ENCODE data around the gene IGHMBP2.

IGHMBP2 gene

DNA sequence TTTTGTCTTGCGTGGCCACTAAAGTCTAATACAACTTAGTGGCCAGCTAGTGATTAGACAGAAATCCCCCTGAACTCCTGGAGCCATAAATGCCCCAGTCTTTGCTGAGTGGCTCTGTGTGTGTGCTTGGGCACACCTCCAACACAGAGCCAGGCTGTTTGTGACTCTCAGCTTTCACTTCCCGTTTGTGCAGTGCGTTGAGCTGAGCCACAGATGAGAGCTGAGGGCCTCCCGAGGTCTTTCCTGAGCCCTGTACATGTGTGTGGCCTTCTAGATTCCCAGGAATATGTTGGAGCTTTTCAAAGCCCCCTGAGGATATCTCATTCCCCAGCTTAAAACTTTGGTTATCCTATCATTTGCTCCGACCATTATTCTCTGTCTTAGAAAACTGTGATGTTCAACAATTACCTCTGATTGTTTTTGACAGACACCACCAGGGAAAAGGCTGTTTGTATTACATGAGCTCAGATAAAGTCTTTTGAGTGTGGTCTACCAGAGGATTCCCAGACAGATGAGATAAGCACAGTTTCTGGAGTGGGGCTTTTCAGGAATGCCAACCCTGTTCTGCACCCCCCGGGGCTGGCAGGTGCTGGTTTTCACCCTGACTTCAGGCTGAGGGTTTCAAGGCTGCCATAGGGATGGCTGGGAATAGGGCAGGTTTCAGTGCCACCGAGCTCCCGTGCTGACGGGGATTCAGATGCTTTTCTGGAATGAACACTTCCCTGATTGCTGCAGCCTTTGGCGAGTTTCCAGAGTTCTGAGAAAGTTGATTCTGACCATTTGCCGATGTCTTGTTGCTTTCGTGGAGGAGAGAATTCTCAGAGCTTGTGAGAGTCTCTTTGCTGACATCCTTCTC, 23.8 kb downstream of the IGHMBP2 start:
- no peak for DNase-seq (ENCODE audit: low spot score)

DNA sequence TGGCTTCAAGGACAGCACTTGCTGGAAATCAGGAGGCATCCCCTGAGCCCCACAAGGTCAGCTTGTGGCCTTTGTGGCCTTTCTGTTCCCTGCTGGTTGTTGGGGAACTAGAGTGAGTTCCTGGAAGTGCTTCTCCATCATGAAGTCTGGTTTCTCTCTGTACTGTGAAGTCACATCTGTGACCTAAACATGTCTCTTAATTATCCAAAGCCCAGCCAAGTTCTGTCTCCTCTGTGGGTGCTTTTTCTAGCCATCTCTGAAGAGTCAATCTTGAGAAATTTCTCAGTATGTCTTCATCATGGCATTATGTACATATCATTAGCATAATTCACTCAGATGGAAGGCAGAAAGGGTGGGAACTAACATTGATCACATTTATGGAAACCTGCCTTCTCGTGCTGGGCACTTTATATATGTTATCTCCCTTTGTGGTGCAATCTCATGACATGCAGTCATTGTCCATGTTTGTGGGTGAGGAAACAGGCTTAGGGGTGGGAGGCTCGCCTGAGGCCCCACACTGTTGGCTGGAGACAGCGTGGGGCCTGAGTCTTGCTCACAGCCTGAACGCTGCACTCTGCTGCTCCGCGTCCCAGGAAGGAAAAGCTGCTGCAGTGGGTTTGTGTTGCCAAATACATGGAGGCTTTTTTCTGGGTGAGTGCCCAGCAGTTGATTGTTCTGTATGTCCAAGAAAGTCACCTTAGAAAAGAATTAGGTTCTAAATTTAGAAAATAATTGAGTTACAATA, 24.6 kb downstream of the IGHMBP2 start:
- no peak for DNase-seq (ENCODE audit: low spot score)

DNA sequence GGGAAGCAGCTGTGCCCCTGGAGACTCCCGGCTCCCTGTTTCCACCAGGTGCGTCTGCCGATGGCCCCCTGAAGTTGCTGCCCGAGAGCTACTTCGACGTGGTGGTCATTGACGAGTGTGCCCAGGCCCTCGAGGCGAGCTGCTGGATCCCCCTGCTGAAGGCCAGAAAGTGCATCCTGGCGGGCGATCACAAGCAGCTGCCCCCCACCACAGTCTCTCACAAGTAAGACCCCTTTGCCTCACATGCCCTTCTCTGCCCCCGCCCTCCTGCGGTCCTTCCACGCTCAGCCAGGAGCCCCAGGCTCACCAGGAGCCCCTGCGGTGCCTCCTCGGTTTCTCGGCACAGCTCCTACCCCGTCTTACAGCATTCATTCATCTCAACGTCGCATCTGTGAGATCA, 25.4 kb downstream of the IGHMBP2 start:
- no peak for DNase-seq (ENCODE audit: low spot score)

DNA sequence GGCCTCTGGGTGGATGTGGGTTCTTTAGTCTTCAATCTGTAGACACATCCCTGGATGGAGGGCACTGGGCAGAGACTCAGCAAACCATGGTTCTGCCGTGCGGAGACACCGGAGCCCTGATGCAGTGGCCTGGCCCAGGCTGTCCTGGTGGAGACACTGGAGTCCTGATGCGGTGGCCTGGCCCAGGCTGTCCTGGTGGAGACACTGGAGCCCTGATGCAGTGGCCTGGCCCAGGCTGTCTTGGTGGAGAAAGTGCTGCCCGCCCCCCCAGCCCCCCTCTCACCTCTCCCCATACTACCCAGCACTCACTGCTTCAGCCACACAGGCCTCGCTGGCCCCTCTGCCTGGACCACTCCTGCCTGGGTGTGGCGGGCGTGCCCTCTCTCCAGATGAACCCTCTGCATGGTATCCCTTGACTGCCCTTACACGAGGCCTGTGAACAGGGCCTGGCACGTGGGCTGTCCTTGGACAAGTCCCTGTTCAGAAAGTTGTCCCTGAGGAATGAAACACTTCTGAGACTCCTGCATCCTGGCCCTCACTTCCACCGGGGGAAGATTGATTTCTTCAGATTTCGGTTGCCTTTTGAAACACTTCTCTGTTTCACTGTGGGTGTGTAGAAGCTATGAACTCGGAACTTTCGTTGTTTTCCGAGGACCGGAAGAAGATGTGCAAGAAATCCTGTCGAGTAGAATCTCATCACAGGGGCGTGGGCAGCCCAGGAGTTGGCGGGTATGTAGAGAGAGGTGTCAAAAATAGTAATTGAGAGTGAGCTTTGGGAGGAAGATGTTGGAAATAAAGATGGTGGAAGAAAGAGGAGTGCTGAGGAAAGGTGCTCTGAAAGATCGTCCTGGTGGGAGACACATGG, 26.2 kb downstream of the IGHMBP2 start:
- DNase-seq (ENCODE audit: low spot score) = no peak

DNA sequence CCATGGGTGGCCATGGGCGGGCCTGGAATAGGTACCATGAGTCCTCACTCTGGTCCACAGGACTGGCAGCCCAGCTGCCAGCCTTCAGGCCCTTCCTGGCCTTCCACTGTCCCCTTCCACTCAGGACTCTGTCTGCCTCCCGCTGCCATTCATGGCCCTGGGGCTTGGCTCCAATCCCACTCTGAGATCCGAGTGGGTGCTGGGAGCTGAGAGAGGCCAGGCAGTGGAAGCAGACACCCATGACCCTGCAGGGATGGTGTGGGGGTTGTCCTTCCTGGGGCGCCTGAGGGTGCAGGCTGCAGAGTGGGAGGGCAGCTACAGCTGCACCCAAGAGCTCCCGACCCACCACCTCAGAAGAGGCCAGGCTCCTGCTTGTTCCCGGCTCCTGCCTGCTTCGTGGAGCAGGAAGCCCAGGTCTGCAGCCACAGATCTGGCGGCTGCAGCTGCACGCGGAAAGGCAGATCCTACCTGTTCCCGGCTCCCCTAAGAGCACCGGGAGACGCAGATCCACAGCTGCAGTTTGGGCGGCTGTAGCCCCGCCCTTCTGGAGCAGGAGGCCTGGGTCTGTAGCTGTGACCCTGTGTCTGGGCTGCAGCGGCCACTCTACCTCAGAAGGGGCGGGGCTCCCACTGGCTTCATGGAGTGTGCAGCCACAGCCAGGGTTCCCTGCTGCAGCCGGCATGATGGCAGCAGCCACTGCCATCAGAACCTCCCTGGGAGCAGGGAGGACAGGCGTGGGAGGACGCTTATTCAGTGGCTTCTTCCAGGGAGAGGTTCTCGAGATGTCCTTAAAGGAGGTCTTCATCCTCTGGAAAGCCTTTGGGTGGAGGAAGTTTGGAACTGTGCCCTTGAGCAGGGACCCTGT, 27.5 kb downstream of the IGHMBP2 start:
- DNase-seq (ENCODE audit: low spot score) = no peak

DNA sequence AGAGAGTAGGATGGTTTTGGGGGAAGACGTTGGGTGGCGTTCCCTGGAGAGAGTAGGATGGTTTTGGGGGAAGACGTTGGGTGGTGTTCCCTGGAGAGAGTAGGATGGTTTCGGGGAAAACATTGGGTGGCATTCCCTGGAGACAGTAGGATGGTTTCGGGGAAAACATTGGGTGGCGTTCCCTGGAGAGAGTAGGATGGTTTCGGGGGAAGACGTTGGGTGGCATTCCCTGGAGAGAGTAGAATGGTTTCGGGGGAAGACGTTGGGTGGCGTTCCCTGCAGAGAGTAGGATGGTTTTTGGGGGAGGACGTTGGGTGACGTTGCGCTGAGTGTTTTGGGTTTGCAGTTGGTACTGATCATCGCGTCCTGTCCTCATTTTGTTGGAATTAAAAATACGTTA, 28.2 kb downstream of the IGHMBP2 start:
- no peak for DNase-seq (ENCODE audit: low spot score)

DNA sequence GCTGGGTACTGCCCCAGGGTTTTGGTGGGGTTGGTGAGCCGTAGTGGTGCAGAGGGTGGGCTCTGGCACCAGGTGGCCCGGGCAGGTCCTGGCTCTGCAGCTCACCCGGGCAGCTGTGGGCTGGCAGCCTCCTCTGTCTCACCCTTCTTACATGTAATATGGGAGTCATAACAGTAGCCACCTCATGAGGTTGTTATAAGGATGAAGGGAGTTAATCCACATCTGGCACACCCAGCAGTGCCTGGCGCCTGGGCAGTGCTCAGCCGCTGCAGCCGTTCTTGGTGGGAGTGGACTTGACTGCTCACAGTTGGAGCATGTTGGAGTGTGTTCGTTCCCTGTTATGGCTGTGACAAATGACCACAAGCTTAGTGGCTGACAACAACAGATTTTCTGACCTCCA, 28.7 kb downstream of the IGHMBP2 start:
- no peak for DNase-seq (ENCODE audit: low spot score)

DNA sequence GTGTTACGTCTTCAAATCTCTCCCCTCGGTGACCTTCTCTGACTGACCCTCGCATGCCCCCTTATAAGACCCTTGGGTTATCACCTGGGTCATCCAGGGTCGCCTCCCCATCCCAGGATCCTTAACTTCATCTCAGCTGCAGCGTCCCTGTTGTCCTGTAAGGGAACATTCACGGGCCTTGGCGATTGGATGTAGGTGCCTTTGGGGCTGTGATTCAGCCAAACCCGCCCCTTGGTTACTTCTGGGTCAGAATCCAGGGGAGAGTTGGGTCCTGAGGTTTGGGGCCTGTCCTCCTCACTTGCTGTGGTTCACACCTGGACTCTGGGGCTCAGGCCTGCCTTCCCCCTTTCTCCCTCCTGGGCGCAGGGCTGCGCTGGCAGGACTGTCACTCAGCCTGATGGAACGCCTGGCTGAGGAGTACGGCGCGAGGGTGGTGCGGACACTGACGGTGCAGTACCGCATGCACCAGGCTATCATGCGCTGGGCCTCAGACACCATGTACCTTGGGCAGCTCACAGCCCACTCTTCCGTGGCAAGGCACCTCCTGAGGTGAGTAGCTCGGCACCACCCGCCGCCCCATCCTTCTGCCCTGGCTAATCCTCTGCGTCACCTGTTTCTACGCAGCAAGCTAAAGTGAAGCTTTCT, 29.4 kb downstream of the IGHMBP2 start:
- no peak for DNase-seq (ENCODE audit: low spot score)

DNA sequence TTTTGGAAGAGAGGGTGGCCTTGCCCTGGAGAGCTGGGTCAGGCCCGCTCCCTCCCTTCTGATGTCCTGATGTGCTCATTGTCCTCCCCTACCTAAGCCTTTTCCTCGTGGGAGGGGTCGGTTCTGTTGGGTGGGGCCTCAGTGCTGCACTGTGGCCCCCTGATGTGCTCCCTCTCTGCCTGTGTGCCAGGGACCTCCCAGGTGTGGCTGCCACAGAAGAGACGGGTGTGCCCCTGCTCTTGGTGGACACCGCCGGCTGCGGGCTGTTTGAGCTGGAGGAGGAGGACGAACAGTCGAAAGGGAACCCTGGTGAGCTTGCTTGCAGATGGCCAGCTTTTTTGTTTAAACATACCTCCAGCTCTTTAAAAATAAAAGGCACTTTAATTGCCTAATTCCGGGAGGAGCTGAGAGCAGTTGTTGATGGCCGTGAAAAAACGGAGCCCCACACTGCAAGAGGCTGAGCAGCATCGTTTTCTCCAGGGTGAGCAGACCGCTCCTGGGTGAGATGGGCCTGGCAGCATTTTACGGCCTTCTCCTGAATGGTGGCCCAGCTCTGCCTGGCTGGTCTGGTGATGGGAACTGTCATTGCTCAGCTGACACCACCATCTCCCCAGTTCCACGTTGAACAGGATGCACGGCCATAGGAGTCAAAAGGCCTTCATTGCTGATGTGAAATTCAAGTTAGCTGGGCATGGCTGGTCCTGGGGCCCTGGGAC, 30.1 kb downstream of the IGHMBP2 start:
- DNase-seq (ENCODE audit: low spot score) = no peak

DNA sequence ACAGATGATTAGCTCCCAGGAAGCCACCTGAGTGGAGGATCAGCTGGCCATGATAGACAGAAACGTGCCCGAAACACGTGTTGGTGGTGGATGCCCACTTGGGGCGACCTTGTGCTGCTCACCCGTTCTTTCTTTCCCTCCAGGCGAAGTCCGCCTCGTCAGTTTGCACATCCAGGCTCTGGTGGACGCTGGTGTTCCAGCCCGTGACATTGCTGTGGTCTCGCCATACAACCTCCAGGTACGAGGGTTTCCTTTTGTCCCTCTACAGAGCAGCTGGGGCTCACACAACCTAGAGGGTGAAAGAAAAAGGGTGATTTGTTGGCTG, 30.6 kb downstream of the IGHMBP2 start:
- DNase-seq (ENCODE audit: low spot score) = no peak

DNA sequence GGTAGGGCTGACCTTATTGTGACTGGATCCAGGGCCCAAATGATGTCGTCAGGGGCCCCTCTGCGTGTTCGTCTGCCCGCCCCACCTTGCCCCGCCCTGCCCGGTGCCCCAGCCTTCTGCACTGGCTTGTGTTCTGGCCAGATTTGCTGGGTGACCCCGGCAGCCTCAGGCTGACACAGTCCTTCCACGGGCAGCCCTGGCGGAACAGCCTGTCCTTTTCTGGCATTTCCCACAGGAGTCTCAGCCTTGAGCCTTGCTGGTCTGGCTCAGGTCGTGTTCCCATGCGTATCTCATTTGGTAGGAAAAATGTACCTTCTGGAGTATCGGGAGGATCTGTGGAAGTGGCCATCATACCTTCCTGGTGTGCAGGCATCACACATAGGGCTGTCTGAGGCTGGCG, 31.0 kb downstream of the IGHMBP2 start:
- DNase-seq (ENCODE audit: low spot score) = no peak

DNA sequence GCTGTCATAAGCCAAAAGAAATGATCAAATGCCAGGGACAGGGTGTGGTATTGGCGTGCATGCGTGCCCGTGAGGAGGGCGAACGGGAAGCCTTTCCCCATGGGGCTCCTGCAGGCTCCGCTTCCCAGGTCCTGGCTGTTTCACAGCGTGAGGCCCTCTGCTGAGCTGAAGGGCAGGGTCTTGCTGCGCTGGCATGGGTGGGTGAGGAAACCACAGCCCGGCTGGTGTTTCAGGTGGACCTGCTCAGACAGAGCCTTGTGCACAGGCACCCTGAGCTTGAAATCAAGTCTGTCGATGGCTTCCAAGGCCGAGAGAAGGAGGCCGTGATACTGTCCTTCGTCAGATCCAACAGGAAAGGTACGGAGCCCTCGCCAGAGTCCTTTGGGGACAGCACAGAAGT, 31.4 kb downstream of the IGHMBP2 start:
- no peak for DNase-seq (ENCODE audit: low spot score)

DNA sequence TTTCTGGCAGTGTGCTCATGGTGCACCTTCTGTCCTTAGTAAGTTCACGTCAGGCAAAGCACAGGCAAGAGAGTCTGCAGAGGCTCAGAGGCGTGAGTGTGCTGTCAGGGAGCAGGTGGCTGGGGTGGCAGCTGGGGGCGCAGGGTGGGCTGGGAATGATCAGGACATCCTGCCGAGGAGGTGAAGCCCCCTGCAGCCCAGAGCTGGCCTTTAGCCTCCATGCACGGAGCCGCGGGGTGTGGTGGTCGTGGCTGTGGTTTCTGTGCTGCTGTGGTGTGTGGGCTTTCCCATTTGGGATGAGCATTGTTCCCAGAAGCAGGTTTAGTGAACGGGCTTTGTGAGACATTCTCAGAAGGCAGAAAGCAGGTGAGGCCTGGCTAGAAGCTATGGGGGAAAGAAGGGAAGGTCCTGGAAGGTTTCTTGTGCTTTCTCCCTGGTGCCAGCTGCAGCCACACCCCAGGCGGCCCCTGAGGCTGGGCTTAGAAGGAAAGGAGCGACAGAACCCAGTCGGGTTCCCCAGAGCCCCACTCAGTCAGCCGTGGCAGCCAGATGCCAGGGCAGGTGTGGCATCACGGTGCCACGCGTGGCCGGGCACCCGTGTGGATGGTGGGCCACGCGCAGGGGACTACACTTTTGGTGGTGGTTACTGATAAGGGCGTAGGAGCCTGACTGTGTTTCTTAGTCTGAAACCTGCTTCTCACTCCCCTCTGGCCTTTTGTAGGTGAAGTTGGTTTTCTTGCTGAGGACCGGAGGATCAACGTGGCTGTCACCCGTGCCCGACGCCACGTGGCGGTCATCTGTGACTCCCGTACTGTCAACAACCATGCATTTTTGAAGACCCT, 32.0 kb downstream of the IGHMBP2 start:
- no peak for DNase-seq (ENCODE audit: low spot score)

DNA sequence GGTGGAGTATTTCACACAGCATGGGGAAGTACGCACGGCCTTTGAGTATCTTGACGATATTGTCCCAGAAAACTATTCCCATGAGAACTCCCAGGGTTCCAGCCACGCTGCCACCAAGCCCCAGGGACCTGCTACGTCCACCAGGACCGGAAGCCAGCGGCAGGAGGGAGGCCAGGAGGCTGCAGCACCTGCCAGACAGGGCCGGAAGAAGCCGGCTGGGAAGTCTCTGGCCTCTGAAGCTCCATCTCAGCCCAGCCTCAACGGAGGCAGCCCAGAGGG, 32.6 kb downstream of the IGHMBP2 start:
- no peak for DNase-seq (ENCODE audit: low spot score)

DNA sequence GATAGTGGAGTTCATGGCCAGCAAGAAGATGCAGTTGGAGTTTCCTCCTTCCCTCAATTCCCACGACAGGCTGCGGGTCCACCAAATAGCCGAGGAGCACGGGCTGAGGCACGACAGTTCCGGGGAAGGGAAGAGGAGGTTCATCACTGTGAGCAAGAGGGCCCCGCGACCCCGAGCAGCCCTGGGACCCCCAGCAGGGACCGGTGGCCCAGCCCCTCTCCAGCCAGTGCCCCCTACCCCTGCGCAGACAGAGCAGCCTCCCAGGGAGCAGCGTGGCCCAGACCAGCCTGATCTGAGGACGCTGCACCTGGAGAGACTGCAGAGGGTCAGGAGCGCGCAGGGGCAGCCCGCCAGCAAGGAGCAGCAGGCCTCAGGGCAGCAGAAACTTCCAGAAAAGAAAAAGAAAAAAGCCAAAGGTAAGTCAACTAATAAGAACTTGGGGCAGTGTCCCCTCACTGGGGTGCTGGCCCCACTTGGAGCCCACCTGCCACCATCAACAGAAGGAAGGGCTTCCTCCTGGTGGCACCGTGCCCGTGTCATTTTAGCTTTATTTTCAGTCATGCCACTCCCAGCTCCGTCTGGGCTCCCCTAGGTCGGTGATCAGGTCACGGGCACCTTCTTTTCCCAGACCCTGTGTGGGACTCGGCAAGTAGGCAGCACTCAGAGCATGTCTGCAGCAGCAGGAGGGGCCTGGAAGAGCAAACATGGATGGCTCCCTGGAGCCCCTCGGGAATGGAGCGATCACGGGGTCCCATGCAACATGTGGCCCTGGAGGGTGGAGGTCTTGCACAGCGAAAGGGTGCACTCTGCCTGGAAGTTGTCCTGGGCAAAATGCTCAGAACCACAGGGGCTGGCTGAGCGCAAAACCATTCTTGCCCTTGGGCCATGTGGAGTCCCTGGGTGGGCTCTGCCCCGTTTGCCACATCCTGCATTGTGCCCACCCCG, 33.3 kb downstream of the IGHMBP2 start:
- DNase-seq (ENCODE audit: low spot score) = no peak

DNA sequence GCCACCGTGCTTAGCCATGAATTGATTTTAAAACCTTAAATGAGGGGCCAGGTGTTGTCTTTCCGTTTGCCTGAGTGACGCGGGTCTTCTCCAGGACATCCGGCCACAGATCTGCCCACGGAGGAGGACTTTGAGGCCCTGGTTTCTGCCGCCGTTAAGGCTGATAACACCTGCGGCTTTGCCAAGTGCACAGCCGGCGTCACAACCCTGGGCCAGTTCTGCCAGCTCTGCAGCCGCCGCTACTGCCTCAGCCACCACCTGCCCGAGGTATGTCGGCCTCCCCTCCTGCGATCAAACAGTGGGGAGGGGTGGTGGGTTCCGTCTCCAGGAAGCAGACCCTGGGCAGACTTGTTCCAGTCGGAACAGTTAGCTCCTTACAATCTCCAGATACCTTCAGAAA, 34.4 kb downstream of the IGHMBP2 start:
- no peak for DNase-seq (ENCODE audit: low spot score)

DNA sequence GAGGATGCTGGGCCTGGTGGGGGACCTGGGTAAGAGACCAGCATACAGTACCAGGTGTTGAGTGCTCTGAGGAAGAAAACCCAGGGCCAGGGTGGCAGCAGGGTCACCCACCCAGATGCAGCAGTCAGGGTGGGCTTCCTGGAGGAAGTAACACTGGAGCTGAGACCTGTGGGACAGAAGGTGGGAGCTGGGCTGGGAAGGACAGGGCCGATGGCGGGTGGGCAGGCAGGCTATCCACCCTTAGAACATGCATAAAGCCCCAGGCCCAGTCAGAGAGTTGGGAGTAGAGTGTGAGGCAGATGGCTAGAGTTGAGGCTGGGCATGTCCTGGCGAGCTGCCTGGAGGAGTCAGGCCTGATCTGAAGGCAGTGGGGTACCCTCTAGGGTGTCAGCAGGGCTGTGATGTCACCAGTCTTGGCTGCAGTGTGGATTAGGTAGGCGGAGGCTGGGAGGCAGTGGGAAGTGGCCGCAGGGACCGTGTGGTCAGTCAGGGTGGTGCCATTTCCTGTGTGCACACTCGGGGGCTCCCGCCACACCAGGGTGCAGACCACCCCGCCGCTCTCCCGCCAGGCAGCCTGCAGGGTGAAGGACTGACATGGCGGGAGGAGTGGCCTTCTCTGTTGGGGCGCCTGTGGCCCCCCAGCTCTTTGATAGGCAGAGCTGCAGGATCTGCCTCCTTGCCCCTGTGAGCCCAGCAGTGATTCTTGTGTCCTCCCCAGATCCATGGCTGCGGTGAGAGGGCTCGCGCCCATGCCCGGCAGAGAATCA, 35.3 kb downstream of the IGHMBP2 start:
- DNase-seq (ENCODE audit: low spot score) = no peak
